Central memory CD4-positive, alpha-beta T cell (primary cell): ENCODE data around the gene FPGT.
"Not testable (repeated sequence)": the region's sequence is repeated elsewhere in the genome, so short reads cannot be mapped to it uniquely, and the experiment has no call there.

Source experiments
- DNase-seq: peaks from one replicate; pipeline ENCODE4 v3.0.0; 2022
- total RNA-seq, 3 experiments: gene quantifications; one replicate each; lab custom pipeline; 2026; lab: John Stamatoyannopoulos, UW

The FPGT gene
- 6.6 to 19.6 (median 10.4) reads per million in 3 experiments for total RNA-seq

DNA sequence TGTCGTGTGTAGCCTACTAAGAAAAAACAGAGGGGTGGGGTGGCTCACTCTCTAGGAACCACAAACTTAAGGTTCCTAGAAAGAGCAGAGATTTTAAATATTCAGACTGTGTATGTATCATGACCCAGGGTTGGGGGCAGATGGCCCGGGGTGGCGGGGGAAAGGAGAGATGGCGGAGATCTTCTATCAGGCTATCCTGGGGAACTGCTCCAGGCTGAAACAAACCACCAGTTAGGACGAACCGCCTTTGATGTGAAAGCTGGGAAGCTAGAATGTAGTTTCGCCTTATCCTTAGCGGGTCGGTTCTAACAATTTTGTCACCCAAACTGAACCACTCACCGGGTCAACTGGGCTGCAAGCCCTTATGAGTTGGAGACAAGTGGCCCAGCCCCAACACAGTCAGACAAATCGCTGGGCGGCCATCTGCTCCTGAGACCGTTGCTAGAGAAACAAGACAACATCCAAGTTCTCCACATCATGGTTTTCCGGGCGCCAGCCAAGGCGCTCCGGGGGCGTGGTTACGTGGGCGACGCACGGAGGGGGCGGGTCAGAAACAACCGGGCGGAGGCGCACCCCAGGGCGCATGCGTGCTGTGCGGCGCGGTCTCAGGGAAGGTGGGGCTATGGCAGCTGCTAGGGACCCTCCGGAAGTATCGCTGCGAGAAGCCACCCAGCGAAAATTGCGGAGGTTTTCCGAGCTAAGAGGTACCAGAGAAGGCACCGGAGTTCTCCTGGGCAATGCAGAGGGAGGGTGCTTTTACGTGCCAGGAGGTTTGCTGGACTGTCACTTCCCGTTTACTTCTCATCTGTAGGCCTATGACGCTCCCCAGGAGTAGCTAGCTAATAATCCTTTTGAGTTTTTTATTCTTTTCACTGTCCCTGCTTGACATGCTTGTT, at the start of gene FPGT, which contains the start of gene LRRIQ3:
TSS of gene FPGT (plus strand) at position 586 of the 896 bp plus-strand sequence. CDS start at position 623, 37 bp downstream.
TSS of gene LRRIQ3 (minus strand) at position 520 of the 896 bp plus-strand sequence. CDS start 14,492 bp downstream, outside the sequence.
- peak; percentile 96 for DNase-seq

DNA sequence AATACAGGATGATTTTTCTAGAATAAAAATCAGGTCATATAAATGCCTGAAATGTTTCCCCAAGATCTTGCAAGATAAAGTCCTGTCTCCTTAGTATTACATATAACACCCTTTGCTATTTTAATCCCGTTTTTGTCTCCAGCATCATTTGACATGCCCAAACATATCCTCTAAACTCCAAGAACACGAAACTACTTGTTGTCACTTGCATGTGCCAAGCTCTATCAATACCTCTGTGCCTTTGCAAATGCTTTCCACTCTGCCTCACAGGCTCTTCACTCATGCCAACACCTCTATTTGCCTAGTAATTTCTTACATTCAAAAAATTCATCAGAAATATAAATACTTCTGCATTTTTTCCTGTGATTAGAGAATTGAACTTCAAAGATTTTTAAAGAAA, 38.0 kb upstream of the FPGT start:
- no peak for DNase-seq

GRCh38 chr1:74161497-74161896, 36.5 kb upstream of the FPGT start:
- no peak for DNase-seq

DNA sequence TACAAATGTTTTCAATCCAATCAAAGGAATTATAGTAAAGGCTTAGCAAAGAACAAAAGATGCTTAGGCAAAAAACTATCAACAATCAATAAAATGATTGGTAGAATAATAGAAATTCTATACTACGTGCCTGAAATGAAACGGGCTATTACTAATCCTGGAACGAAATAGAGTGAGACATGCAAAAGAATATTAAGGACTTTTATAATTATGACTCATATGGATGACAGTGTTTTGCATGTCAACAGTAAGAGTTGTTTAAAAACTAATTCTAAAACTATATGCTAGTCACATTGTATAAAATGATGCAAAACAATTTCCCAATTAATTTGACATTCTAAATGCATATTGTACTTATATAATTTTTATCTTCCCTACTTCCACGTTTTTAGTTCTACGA, 35.7 kb upstream of the FPGT start:
- DNase-seq, result no peak

DNA sequence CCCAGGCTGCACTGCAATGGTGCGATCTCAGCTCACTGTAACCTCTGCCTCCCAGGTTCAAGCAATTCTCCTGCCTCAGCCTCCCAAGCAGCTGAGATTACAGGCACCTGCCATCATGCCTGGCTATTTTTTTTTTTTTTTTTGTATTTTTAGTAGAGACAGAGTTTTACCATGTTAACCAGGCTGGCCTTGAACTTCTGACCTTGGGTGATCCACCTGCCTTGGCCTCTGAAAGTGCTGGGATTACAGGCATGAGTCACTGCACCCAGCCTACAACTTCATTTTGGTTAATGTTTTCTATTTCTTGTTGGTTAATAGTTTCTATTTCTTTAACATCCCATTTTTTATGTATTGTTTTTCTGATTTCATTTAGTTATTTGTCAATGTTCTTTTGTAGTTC, 23.6 kb upstream of the FPGT start:
- not testable (repeated sequence) for DNase-seq

GRCh38 chr1:74180490-74180889, 17.6 kb upstream of the FPGT start:
- DNase-seq, result no peak

DNA sequence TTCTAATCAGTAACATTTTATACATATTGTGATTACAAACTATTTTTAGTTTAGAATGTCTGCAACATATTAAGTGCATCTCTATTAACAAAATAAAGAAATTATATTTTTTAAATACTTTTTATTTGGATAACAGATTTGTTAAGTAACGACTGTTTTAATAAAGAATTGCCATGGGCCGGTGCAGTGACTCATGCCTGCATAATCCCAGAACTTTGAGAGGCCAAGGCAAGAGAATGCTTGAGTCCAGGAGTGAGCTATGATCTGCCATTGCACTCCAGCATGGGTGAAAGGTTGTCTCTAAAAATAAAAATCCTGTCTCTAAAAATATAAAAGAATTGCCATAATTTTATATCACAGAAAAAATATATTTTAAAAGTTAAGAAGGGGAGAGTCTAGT, 4.1 kb upstream of the FPGT start:
- DNase-seq, result no peak

GRCh38 chr1:74195339-74195738, 2.7 kb upstream of the FPGT start:
- no peak for DNase-seq

- DNase-seq, result no peak
Observed at GRCh38 chr1:74197255-74197654, 787 bp upstream of the FPGT start.

- DNase-seq, result no peak
Observed at GRCh38 chr1:74199504-74199903, 1.5 kb downstream of the FPGT start.

DNA sequence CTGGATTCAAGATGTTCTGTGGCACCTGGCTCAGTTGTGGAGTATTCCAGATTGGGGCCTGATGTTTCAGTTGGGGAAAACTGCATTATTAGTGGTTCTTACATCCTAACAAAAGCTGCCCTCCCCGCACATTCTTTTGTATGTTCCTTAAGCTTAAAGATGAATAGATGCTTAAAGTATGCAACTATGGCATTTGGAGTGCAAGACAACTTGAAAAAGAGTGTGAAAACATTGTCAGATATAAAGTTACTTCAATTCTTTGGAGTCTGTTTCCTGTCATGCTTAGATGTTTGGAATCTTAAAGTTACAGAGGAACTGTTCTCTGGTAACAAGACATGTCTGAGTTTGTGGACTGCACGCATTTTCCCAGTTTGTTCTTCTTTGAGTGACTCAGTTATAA, 7.2 kb downstream of the FPGT start:
- DNase-seq, result no peak

DNA sequence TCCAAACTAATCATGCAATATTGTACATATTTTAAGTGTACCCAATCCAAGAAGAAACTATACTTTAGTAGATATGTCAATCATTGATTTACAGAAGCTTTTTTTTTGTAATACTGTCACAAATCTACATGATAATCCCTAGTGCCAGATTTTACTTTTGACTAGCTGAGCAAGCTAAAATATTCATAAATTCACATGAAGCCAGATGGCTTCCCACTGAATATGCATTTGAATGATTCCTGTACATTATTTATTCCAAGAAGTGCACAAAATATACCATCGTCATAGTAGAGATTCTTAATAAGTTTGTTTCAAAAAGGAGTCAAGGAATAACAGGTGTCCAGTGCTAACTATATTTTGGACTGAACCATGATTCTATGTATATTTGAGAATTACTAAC, 17.2 kb downstream of the FPGT start:
- DNase-seq, result no peak

DNA sequence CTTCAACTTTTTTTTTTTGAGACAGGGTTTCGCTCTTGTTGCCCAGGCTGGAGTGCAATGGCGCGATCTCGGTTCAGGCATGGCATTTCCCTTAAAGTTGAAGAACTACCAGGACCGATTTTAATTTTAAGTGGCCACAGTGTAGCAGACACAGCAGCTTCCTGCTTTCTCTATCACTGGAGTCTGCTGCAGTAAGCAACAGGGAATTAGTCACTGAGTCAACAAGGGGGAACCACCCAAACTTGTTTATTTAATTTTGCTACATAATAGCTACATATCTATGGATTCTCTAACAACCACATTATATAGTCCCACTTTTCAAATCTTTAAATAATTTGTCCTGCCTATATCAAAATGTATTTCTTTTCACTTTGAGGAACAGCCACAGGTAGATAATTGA, 24.7 kb downstream of the FPGT start:
- DNase-seq, result no peak

DNA sequence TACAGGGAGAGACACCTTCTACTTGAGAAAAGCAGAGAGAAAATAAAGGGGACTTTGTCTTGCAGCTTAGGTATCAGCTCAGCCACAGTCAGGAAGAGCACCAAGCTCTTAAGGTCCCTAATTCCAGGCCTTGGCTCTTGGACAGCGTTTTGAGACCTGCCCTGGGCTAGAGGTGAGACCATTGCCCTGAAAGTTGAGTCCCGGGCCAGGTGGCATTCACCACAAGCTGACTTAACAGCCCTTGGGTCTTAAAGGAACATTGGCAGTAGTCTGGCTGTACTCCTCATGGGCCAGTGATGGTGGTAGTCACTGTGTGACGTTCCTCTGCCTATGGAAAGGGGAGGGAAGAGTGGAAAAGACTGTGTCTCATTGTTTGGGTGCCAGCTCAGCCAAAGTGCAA, 25.4 kb downstream of the FPGT start:
- DNase-seq, result no peak

- no peak for DNase-seq
Observed at GRCh38 chr1:74235153-74235552, 37.1 kb downstream of the FPGT start, which contains the start of gene TNNI3K. TNNI3K (plus strand) TSS chr1:74235387; CDS start chr1:74235452, 65 bp downstream.

DNA sequence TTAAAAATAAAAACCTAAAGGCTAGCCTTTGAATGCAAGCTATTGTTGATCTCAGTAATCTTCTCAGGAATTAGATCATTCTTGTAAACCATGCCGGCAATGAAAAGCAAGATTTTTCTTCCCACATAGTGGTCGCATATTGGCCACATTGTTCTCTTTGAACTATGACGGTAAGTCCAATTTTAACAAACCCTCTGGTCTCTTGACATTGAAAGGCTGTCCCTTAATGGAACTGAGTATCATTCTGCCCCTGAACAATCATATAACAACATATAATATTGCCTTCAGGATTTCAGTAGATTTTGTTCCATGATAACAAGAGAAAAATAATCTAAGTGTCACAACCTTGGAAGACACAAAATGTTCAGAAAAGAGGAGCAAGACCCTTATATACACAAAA, 38.4 kb downstream of the FPGT start:
- DNase-seq, result no peak

DNA sequence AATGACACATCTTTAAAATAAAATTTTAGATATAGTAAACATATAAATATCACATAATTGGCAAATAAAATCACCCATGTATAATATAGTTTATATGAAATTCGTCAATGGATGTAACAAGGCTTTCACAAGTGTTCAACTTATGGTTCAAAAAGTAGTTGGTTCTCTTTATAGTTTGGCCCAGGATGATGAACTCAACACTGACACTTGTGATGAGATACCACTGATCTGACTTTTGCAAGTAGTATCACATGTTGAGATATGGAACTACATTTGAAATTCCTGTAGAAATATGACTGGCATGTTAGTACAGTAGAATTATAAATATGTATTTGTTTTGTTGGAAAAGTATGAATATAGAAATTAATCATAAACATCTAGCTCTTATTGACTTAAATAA, 39.0 kb downstream of the FPGT start:
- no peak for DNase-seq

DNA sequence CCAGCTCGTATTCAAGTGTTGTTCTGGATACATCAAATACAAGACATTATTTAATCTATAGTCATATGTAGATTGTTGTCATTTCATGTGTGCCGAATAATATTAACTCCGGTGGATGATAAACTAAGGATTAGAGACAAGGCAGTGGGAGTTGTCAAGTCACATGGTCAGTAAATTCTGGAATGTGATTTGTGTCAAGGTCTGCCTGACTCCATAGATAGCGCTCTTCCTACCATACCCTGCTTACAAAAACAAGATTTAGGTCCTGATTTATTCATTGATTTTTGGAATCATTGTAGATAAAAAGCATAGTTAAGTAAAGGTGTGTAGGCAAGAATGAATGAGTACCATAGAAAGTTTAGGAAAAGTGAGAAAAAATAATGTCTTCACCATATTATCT, 39.7 kb downstream of the FPGT start:
- no peak for DNase-seq

DNA sequence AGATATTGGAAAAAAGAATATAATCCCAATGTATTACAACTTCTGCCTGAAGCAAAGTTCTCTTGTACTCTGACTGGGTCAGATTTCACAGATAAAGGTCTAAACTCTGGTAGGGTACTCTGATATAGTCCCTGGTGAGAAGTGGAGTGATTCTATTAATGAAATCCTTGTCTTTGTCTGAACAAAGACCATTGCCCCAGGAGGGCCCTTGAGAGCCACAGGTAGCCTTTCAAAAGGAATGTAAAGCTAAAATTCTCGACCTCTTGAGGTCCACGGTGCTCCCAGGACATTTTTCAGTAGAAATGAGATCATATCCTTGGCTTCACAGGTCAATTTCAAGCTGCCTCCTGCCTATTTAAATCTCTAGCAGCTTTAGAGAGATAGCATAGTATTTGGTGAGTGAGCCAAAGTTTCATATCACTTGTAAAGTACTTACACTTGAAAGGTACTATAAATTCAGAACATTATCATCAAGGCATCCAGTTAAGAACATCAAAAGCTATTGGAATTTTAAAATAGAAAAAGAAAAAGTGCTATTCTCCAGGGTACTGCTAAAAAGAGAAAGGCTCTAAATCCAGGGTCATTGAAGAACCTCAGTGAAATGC, 47.2 kb downstream of the FPGT start:
- no peak for DNase-seq

DNA sequence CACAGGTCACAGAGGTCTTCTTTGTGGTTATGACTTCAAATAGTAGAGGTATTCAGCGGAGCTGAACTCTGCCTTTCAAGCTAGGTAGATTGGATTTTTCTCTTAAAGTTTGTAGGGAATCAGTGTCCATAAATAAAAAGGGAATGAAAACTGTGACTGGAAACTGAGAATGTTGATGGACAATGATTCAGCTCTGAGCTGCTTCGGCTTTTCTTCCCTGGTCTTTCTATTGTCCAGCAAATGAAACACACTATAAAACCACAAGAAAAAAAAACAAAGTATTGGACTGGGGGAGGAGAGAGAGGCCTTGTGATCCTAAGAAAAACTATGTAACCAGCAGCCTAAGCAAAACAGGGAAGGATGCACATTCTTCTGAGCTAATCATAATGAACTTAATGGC, 48.3 kb downstream of the FPGT start:
- DNase-seq, result no peak

- no peak for DNase-seq
Observed at GRCh38 chr1:74247881-74248528, 50.0 kb downstream of the FPGT start.

GRCh38 chr1:74253243-74253824, 55.3 kb downstream of the FPGT start:
- not testable (repeated sequence) for DNase-seq
